BLaER1 treated with 17β-estradiol and CSF1 and Interleukin-3, amounts not matched to agents 10 nM and 100 nM (cell line): ENCODE results near the gene NNAT.

ENCODE experiments used
- H3K27ac ChIP-seq, 11 experiments: shearing (Covaris generic); formaldehyde crosslinking; 2 replicates each; pipeline ENCODE4 v1.8.1; 2022
- H3K27me3 ChIP-seq, 11 experiments: shearing (Covaris generic); formaldehyde crosslinking; 2 replicates each; pipeline ENCODE4 v1.8.1; 2022
- H3K36me3 ChIP-seq, 11 experiments: shearing (Covaris generic); formaldehyde crosslinking; 2 replicates each; pipeline ENCODE4 v1.8.1; 2022
- H3K4me1 ChIP-seq, 10 experiments: shearing (Covaris generic); formaldehyde crosslinking; 2 replicates each; pipeline ENCODE4 v1.8.1; 2022
- H3K4me2 ChIP-seq, 11 experiments: shearing (Covaris generic); formaldehyde crosslinking; 2 replicates each; pipeline ENCODE4 v1.8.1; 2022
- H3K4me3 ChIP-seq, 10 experiments: shearing (Covaris generic); formaldehyde crosslinking; 2 replicates each; pipeline ENCODE4 v1.8.1; 2022
- H3K9ac ChIP-seq, 11 experiments: shearing (Covaris generic); formaldehyde crosslinking; 2 replicates each; pipeline ENCODE4 v1.8.1; 2022
- H3K9me3 ChIP-seq, 11 experiments: shearing (Covaris generic); formaldehyde crosslinking; replicated peaks in 1 of 11; 2 replicates each; pipeline ENCODE4 v1.8.1; 2022
- H4K20me1 ChIP-seq, 11 experiments: shearing (Covaris generic); formaldehyde crosslinking; 2 replicates each; pipeline ENCODE4 v1.8.1; 2022
- Cebpa-rat ChIP-seq, 11 experiments: shearing (Covaris generic); IDR thresholded peaks; 2 replicates each; pipeline ENCODE4 v1.8.1; 2022

The NNAT gene

DNA sequence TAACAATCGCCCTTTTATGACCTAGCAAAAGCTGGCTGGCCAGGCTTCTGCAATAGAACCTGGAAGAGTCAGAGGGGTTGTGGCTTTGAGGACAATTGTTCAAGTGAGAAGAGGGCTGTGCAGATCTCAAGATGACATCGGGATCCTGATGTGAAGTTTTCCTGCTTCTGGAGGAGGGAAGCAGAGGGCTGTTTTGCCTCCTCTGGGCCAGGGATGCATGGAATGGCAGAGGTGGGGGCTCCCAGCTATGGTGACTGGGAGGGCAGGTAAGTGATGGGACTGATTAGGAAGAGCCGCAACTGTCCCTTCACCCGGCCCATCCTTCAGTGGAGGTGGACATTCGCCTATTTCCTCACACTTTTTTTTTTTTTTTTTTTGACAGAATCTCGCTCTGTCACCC, 50.0 kb downstream of the NNAT start:
- peaks cover 0 to 29% (median 9%) of the 10 kb centered on the region in 11 experiments; a peak in 10 of 22 replicates for H4K20me1 ChIP-seq
- H3K4me2 ChIP-seq = no peak overlapping the region
- H3K36me3 ChIP-seq = no peaks in the 10 kb centered on the region
- no peaks in the 10 kb centered on the region for H3K9me3 ChIP-seq
- no peak overlapping the region for H3K4me3 ChIP-seq
- no peak overlapping the region for H3K9ac ChIP-seq
- H3K27me3 ChIP-seq = no peaks in the 10 kb centered on the region; a peak in 1 of 22 replicates
- TF ChIP-seq Cebpa-rat (IDR thresholded peaks at IDR 0.05) = no peak
- H3K4me1 ChIP-seq = peaks cover 17 to 37% (median 31%) of the 10 kb centered on the region in 10 experiments
- H3K27ac ChIP-seq = no peak overlapping the region
